ENCODE measurements around the gene ADAMTS7.

GRCh38 chr15:78807359-78807758 lies 3.9 kb downstream of the ADAMTS7 start:
- TF ChIP-seq REST (tag by site-specific recombination; IDR thresholded peaks at IDR 0.05) (no peak), CTCF (tag by site-specific recombination; IDR thresholded peaks at IDR 0.05) (no peak), ZNF391 (tag by site-specific recombination; IDR thresholded peaks at IDR 0.05; ENCODE audit: borderline replicate concordance, low read depth) (no peak), ZBTB26 (tag by site-specific recombination; optimal IDR thresholded peaks at IDR 0.05) (no peak), ZNF266 (tag by site-specific recombination; IDR thresholded peaks at IDR 0.05; ENCODE audit: low read depth) (no peak), ZBTB20 (tag by site-specific recombination; IDR thresholded peaks at IDR 0.05) (no peak), ZNF639 (tag by site-specific recombination; IDR thresholded peaks at IDR 0.05) (no peak), ZNF155 (tag by site-specific recombination; IDR thresholded peaks at IDR 0.05) (no peak), ZNF184 (tag by site-specific recombination; IDR thresholded peaks at IDR 0.05) (no peak), ZNF274 (IDR thresholded peaks at IDR 0.05; ENCODE audit: low read length) (no peak), ZNF274 (tag by site-specific recombination; IDR thresholded peaks at IDR 0.05; ENCODE audit: borderline replicate concordance) (no peak), ZNF777 (tag by site-specific recombination; IDR thresholded peaks at IDR 0.05; ENCODE audit: borderline replicate concordance) (no peak), ZNF121 (tag by site-specific recombination; IDR thresholded peaks at IDR 0.05) (no peak)
